HepG2 (cell line): ENCODE data around the gene FAM181A. TPM values are rescaled to one million over a fixed set of nuclear protein-coding genes. Genes with fewer than 3 reads are reported as not detected.

Source experiments
- ETV6 ChIP-seq: sonication (generic); formaldehyde crosslinking; conservative IDR thresholded peaks from 2 replicates; pipeline ENCODE4 v1.4.0; 2020; ENCODE audit warnings: missing genetic modification reagents
- TEAD2 ChIP-seq: sonication (generic); formaldehyde crosslinking; IDR thresholded peaks from 2 replicates; pipeline ENCODE4 v1.9.0; 2021; ENCODE audit warnings: missing genetic modification reagents
- ZFYVE20 ChIP-seq: sonication (generic); formaldehyde crosslinking; IDR thresholded peaks from 2 replicates; pipeline ENCODE4 v1.8.0; 2023; ENCODE audit warnings: low read depth, mild to moderate bottlenecking, moderate library complexity, missing genetic modification reagents, borderline replicate concordance
- polyA plus RNA-seq, 8 experiments: library from polyadenylated mRNA; depleted of rRNA in 3 of 8; stranded (reverse) in 7 of 8; unstranded in 1 of 8; fragments of >200 nt; fragmentation: Illumina TruSeq in 4 of 8; extraction: Trizol in 4 of 8; gene quantifications; 2 replicates each; pipeline versions ENCODE4 v1.2.1 to v1.2.3, GENCODE V29; 2011 to 2016; ENCODE audit warnings: low read depth in 4 of 8, missing spikeins in 1 of 8, mixed read lengths in 1 of 8; ENCODE audit not compliant: insufficient read depth in 1 of 8
- total RNA-seq, 5 experiments: library from RNA; depleted of rRNA; stranded (reverse); fragments of >200 nt; fragmentation: Illumina TruSeq; extraction: Trizol; gene quantifications; 2 replicates each; pipeline ENCODE4 v1.2.3, GENCODE V29; 2016; ENCODE audit warnings: low read depth in 1 of 5
- TF ChIP-seq, protein P1 (sequence below): sonication (generic); formaldehyde crosslinking; IDR thresholded peaks from 2 replicates; pipeline ENCODE4 v1.5.1; 2020; ENCODE audit warnings: missing genetic modification reagents, mild to moderate bottlenecking, borderline replicate concordance
- TF ChIP-seq, protein P2 (sequence below): sonication (generic); formaldehyde crosslinking; IDR thresholded peaks from 2 replicates; pipeline ENCODE4 v1.9.0; 2021; ENCODE audit warnings: missing genetic modification reagents, borderline replicate concordance
- TF ChIP-seq, protein P3 (sequence below): sonication (generic); formaldehyde crosslinking; IDR thresholded peaks from 2 replicates; pipeline ENCODE4 v1.9.0; 2022; ENCODE audit warnings: missing genetic modification reagents, mild to moderate bottlenecking, borderline replicate concordance
- TF ChIP-seq, protein P4 (sequence below): sonication (generic); formaldehyde crosslinking; IDR thresholded peaks from 2 replicates; pipeline ENCODE4 v1.8.1; 2023; ENCODE audit warnings: mild to moderate bottlenecking, inconsistent platforms, moderate library complexity, missing genetic modification reagents, borderline replicate concordance

FAM181A gene
- total and polyA plus RNA-seq, 2 of the 13 experiments (the other 11 are each of a cell fraction or from before 2014, with no cell fraction given): 1.1 to 1.5 TPM

DNA sequence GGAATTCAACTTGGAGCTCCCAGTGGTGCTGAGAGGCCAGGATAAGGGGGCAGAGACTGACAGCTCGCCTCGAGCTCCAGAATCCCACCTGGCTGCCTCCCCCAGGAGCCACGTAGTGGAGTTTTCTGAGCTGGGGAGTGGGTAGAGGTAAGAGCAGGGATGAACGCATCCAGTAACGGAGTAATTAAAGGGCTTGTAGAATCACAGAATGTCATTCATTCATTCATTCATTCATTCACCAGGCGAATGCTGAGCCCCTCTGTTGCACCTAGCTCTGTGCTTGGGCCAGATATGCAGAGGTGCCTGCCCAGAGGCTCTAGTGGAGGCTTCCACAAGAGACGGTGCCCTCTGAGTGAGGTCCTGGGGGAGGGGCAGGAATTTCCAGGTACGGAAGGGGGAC is 8.1 kb downstream of the FAM181A start (continued):
- TF ChIP-seq, protein P1, sequence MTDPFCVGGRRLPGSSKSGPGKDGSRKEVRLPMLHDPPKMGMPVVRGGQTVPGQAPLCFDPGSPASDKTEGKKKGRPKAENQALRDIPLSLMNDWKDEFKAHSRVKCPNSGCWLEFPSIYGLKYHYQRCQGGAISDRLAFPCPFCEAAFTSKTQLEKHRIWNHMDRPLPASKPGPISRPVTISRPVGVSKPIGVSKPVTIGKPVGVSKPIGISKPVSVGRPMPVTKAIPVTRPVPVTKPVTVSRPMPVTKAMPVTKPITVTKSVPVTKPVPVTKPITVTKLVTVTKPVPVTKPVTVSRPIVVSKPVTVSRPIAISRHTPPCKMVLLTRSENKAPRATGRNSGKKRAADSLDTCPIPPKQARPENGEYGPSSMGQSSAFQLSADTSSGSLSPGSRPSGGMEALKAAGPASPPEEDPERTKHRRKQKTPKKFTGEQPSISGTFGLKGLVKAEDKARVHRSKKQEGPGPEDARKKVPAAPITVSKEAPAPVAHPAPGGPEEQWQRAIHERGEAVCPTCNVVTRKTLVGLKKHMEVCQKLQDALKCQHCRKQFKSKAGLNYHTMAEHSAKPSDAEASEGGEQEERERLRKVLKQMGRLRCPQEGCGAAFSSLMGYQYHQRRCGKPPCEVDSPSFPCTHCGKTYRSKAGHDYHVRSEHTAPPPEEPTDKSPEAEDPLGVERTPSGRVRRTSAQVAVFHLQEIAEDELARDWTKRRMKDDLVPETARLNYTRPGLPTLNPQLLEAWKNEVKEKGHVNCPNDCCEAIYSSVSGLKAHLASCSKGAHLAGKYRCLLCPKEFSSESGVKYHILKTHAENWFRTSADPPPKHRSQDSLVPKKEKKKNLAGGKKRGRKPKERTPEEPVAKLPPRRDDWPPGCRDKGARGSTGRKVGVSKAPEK (CRISPR knock-in tag): no peak
- TF ChIP-seq ETV6 (CRISPR knock-in tag): no peak
- TF ChIP-seq ZFYVE20 (CRISPR knock-in tag): no peak
- no peak for TF ChIP-seq TEAD2 (CRISPR knock-in tag)
- TF ChIP-seq, protein P2, sequence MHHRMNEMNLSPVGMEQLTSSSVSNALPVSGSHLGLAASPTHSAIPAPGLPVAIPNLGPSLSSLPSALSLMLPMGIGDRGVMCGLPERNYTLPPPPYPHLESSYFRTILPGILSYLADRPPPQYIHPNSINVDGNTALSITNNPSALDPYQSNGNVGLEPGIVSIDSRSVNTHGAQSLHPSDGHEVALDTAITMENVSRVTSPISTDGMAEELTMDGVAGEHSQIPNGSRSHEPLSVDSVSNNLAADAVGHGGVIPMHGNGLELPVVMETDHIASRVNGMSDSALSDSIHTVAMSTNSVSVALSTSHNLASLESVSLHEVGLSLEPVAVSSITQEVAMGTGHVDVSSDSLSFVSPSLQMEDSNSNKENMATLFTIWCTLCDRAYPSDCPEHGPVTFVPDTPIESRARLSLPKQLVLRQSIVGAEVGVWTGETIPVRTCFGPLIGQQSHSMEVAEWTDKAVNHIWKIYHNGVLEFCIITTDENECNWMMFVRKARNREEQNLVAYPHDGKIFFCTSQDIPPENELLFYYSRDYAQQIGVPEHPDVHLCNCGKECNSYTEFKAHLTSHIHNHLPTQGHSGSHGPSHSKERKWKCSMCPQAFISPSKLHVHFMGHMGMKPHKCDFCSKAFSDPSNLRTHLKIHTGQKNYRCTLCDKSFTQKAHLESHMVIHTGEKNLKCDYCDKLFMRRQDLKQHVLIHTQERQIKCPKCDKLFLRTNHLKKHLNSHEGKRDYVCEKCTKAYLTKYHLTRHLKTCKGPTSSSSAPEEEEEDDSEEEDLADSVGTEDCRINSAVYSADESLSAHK (CRISPR knock-in tag): no peak
- TF ChIP-seq, protein P3, sequence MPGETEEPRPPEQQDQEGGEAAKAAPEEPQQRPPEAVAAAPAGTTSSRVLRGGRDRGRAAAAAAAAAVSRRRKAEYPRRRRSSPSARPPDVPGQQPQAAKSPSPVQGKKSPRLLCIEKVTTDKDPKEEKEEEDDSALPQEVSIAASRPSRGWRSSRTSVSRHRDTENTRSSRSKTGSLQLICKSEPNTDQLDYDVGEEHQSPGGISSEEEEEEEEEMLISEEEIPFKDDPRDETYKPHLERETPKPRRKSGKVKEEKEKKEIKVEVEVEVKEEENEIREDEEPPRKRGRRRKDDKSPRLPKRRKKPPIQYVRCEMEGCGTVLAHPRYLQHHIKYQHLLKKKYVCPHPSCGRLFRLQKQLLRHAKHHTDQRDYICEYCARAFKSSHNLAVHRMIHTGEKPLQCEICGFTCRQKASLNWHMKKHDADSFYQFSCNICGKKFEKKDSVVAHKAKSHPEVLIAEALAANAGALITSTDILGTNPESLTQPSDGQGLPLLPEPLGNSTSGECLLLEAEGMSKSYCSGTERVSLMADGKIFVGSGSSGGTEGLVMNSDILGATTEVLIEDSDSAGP (CRISPR knock-in tag): no peak
- TF ChIP-seq, protein P4, sequence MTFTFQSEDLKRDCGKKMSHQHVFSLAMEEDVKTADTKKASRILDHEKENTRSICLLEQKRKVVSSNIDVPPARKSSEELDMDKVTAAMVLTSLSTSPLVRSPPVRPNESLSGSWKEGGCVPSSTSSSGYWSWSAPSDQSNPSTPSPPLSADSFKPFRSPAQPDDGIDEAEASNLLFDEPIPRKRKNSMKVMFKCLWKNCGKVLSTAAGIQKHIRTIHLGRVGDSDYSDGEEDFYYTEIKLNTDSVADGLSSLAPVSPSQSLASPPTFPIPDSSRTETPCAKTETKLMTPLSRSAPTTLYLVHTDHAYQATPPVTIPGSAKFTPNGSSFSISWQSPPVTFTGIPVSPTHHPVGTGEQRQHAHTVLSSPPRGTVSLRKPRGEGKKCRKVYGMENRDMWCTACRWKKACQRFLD (CRISPR knock-in tag): no peak
- TF ChIP-seq, all 625 proteins: peak for 0
